HG03460 (cell line): ENCODE data around the gene PDHX.
A peak's percentile ranks its signal among the peaks of the same experiment; 100 is the strongest.
"Not testable (repeated sequence)": the region's sequence is repeated elsewhere in the genome, so short reads cannot be mapped to it uniquely, and the experiment has no call there.

Experiments used
- ATAC-seq: cut with Tn5 transposase; IDR thresholded peaks from one replicate; pipeline ENCODE4 v1.9.1; 2021; ENCODE audit not compliant: unreplicated experiment

Gene PDHX

GRCh38 chr11:35014346-35014745, 97.9 kb downstream of the PDHX start:
- no peak for ATAC-seq

GRCh38 chr11:35015621-35016387, 99.4 kb downstream of the PDHX start:
- ATAC-seq: no peak

- no peak for ATAC-seq
These were observed 100.5 kb downstream of the PDHX start for GRCh38 chr11:35016916-35017315.

GRCh38 chr11:35017528-35018342, 101.3 kb downstream of the PDHX start:
- ATAC-seq: no peak

GRCh38 chr11:35021589-35021988, 105.2 kb downstream of the PDHX start:
- ATAC-seq: no peak

GRCh38 chr11:35023940-35024339, 107.5 kb downstream of the PDHX start:
- not testable (repeated sequence) for ATAC-seq

GRCh38 chr11:35028007-35028406, 111.6 kb downstream of the PDHX start:
- not testable (repeated sequence) for ATAC-seq

- peak; percentile 79 for ATAC-seq
These were observed 113.7 kb downstream of the PDHX start for GRCh38 chr11:35029979-35030682.

GRCh38 chr11:35030716-35031213, 114.3 kb downstream of the PDHX start:
- no peak for ATAC-seq

GRCh38 chr11:35031346-35031745, 114.9 kb downstream of the PDHX start:
- no peak for ATAC-seq

- no peak for ATAC-seq
These were observed 115.4 kb downstream of the PDHX start for GRCh38 chr11:35031867-35032266.

- ATAC-seq: no peak
These were observed 116.6 kb downstream of the PDHX start for GRCh38 chr11:35033011-35033410.

- ATAC-seq: no peak
These were observed 118.0 kb downstream of the PDHX start for GRCh38 chr11:35034401-35034800.

- ATAC-seq: peak; percentile 39
These were observed 119.5 kb downstream of the PDHX start for GRCh38 chr11:35035894-35036408.

GRCh38 chr11:35036639-35037038, 120.2 kb downstream of the PDHX start:
- no peak for ATAC-seq

- ATAC-seq: no peak
These were observed 122.0 kb downstream of the PDHX start for GRCh38 chr11:35038211-35038928.

GRCh38 chr11:35039076-35039475, 122.7 kb downstream of the PDHX start:
- ATAC-seq: no peak

GRCh38 chr11:35040221-35040942, 124.0 kb downstream of the PDHX start:
- ATAC-seq: peak; percentile 58

GRCh38 chr11:35041070-35041554, 124.7 kb downstream of the PDHX start:
- ATAC-seq: no peak

GRCh38 chr11:35042224-35042623, 125.8 kb downstream of the PDHX start:
- ATAC-seq: no peak
